HG03066 (cell line): ENCODE data around the gene ITPR3.

Experiments used
- ATAC-seq: cut with Tn5 transposase; IDR thresholded peaks from one replicate; pipeline ENCODE4 v1.9.1; 2021; ENCODE audit warnings: low read depth; ENCODE audit not compliant: unreplicated experiment

ITPR3 gene

GRCh38 chr6:33683576-33684427, 62.7 kb downstream of the ITPR3 start:
- ATAC-seq, result no peak

GRCh38 chr6:33684428-33684896, 63.3 kb downstream of the ITPR3 start:
- no peak for ATAC-seq

- ATAC-seq, result no peak
Measured at GRCh38 chr6:33684983-33685382, 63.9 kb downstream of the ITPR3 start.

GRCh38 chr6:33685411-33686224, 64.5 kb downstream of the ITPR3 start:
- no peak for ATAC-seq

- no peak for ATAC-seq
Measured at GRCh38 chr6:33686225-33686924, 65.3 kb downstream of the ITPR3 start.

GRCh38 chr6:33686981-33687975, 66.2 kb downstream of the ITPR3 start:
- ATAC-seq, result no peak

GRCh38 chr6:33688006-33688405, 66.9 kb downstream of the ITPR3 start:
- no peak for ATAC-seq

- no peak for ATAC-seq
Measured at GRCh38 chr6:33688451-33689147, 67.5 kb downstream of the ITPR3 start.

GRCh38 chr6:33689148-33689494, 68.0 kb downstream of the ITPR3 start:
- ATAC-seq, result no peak

- ATAC-seq, result no peak
Measured at GRCh38 chr6:33689879-33690278, 68.8 kb downstream of the ITPR3 start.

- no peak for ATAC-seq
Measured at GRCh38 chr6:33690766-33691165, 69.6 kb downstream of the ITPR3 start.

- no peak for ATAC-seq
Measured at GRCh38 chr6:33691456-33692077, 70.4 kb downstream of the ITPR3 start.

GRCh38 chr6:33692078-33692759, 71.1 kb downstream of the ITPR3 start:
- no peak for ATAC-seq

- no peak for ATAC-seq
Measured at GRCh38 chr6:33692760-33693158, 71.6 kb downstream of the ITPR3 start.

GRCh38 chr6:33693186-33694105, 72.3 kb downstream of the ITPR3 start:
- no peak for ATAC-seq

GRCh38 chr6:33694401-33694931, 73.3 kb downstream of the ITPR3 start:
- no peak for ATAC-seq

GRCh38 chr6:33694977-33695376, 73.9 kb downstream of the ITPR3 start:
- ATAC-seq, result no peak
